MM.1S (cell line): ENCODE measurements around the gene R3HDM2.
"Not testable (repeated sequence)": the region's sequence is repeated elsewhere in the genome, so short reads cannot be mapped to it uniquely, and the experiment has no call there.

ENCODE experiments used
- DNase-seq: peaks from one replicate; pipeline ENCODE4 v3.0.0-alpha.2; 2015
- H2AFZ ChIP-seq: fragments of 300-600 bp; sonication (generic); 2 replicates; pipeline ENCODE4 v1.6.0; 2016; ENCODE audit warnings: antibody characterized with exemption, low read length
- H3F3A ChIP-seq: fragments of 300-600 bp; sonication (generic); 2 replicates; pipeline ENCODE4 v1.6.1; 2016; ENCODE audit warnings: mild to moderate bottlenecking, antibody characterized with exemption, low read length, moderate library complexity, mixed read lengths; ENCODE audit not compliant: insufficient read depth
- H3K27ac ChIP-seq: fragments of 300-600 bp; sonication (generic); 2 replicates; pipeline ENCODE4 v1.5.1; 2016; ENCODE audit warnings: mild to moderate bottlenecking, low read length
- H3K27me3 ChIP-seq: fragments of 300-600 bp; sonication (generic); replicated peaks from 2 replicates; pipeline ENCODE4 v1.6.0; 2016; ENCODE audit warnings: low read length; ENCODE audit not compliant: insufficient read depth
- H3K36me3 ChIP-seq: fragments of 300-600 bp; sonication (generic); replicated peaks from 2 replicates; pipeline ENCODE4 v1.6.1; 2016; ENCODE audit warnings: mild to moderate bottlenecking, low read length, mixed read lengths; ENCODE audit not compliant: insufficient read depth
- H3K4me1 ChIP-seq: fragments of 300-600 bp; sonication (generic); 2 replicates; pipeline ENCODE4 v1.6.1; 2016; ENCODE audit warnings: low read length, mixed read lengths
- H3K4me2 ChIP-seq: fragments of 300-600 bp; sonication (generic); 2 replicates; pipeline ENCODE4 v1.6.0; 2016; ENCODE audit warnings: low read depth, low read length
- H3K4me3 ChIP-seq: fragments of 300-600 bp; sonication (generic); 2 replicates; pipeline ENCODE4 v1.5.1; 2016; ENCODE audit warnings: low read length, mixed read lengths
- H3K79me2 ChIP-seq: fragments of 300-600 bp; sonication (generic); 2 replicates; pipeline ENCODE4 v1.6.1; 2016; ENCODE audit warnings: mixed run types, low read length, mixed read lengths
- H3K9ac ChIP-seq: fragments of 300-600 bp; sonication (generic); 2 replicates; pipeline ENCODE4 v1.6.1; 2016; ENCODE audit warnings: low read length, mixed read lengths
- H3K9me2 ChIP-seq: fragments of 300-600 bp; sonication (generic); replicated peaks from 2 replicates; pipeline ENCODE4 v1.6.1; 2016; ENCODE audit warnings: mild to moderate bottlenecking, low read length, mixed read lengths; ENCODE audit not compliant: insufficient read depth
- H3K9me3 ChIP-seq: fragments of 300-600 bp; sonication (generic); replicated peaks from 2 replicates; pipeline ENCODE4 v1.6.1; 2016; ENCODE audit warnings: mild to moderate bottlenecking, low read length, mixed read lengths; ENCODE audit not compliant: insufficient read depth
- H4K20me1 ChIP-seq: fragments of 300-600 bp; sonication (generic); 2 replicates; pipeline ENCODE4 v1.6.1; 2016; ENCODE audit warnings: mild to moderate bottlenecking, low read length, moderate library complexity, mixed read lengths; ENCODE audit not compliant: insufficient read depth
- EZH2 ChIP-seq: fragments of 300-600 bp; sonication (generic); optimal IDR thresholded peaks from 2 replicates; pipeline ENCODE3; 2017; ENCODE audit warnings: low read depth, mild to moderate bottlenecking, antibody characterized with exemption, low read length, mixed read lengths
- EZH2phosphoT487 ChIP-seq: fragments of 300-600 bp; sonication (generic); IDR thresholded peaks from 2 replicates; pipeline ENCODE4 v1.6.1; 2018; ENCODE audit warnings: antibody characterized with exemption, low read length
- TF ChIP-seq, protein P1 (sequence below): fragments of 300-600 bp; sonication (generic); IDR thresholded peaks from 2 replicates; pipeline ENCODE4 v1.5.1; 2016; ENCODE audit warnings: antibody characterized with exemption, low read length, mixed read lengths

The R3HDM2 gene

DNA sequence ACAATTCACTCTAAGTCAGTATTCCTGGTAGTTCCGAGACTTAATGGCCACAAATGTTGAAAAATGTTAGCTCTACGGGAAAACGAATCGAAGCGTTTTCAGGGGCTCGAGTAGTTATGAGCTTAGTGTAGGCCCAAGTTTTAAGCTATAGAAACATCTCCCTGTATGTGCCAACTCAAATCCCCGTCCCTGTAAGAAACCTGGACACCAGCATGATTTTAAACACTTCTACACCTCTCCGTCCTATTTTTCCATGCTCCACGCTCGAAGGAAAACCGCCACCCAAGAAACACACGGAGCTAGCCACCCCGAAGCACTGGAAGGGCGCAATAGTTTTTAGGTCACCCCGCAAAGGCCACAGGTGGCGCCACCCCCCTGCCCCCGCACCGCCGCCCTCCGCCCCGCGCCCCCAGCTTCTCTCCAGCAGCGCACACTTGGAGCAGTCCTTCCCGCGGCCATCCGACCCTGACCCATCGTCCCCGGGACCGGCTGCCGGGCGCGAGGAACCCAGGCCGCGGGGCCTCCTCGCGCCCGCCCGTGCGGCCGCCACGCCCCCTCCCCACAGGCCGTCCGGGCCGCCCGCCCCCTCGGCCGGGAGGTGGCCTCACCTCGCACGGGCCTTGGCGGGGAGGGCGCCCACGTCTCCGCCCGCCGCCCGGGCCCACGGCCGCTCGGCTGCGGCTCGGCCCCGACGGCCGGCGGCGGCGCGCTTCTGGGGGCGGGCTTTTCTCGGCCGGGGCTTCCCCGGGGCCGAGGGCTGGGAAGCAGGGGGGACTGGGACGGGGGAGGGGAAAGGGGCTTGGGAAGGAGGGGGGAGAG, 522 bp downstream of the R3HDM2 start:
- H3K27ac ChIP-seq = peak overlapping the region; percentile 81
- peak; percentile 66 for DNase-seq
- no peaks in the 10 kb centered on the region for H3K9me2 ChIP-seq
- H4K20me1 ChIP-seq = no peaks in the 10 kb centered on the region
- TF ChIP-seq EZH2 (no peak), EZH2phosphoT487 (no peak)
- TF ChIP-seq, protein P1, sequence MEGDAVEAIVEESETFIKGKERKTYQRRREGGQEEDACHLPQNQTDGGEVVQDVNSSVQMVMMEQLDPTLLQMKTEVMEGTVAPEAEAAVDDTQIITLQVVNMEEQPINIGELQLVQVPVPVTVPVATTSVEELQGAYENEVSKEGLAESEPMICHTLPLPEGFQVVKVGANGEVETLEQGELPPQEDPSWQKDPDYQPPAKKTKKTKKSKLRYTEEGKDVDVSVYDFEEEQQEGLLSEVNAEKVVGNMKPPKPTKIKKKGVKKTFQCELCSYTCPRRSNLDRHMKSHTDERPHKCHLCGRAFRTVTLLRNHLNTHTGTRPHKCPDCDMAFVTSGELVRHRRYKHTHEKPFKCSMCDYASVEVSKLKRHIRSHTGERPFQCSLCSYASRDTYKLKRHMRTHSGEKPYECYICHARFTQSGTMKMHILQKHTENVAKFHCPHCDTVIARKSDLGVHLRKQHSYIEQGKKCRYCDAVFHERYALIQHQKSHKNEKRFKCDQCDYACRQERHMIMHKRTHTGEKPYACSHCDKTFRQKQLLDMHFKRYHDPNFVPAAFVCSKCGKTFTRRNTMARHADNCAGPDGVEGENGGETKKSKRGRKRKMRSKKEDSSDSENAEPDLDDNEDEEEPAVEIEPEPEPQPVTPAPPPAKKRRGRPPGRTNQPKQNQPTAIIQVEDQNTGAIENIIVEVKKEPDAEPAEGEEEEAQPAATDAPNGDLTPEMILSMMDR = no peak
- peaks cover 20% of the 10 kb centered on the region for H3K79me2 ChIP-seq
- peak overlapping the region; percentile 80 for H2AFZ ChIP-seq
- H3K4me2 ChIP-seq = peak overlapping the region; percentile 95
- no peaks in the 10 kb centered on the region for H3K9me3 ChIP-seq
- H3K36me3 ChIP-seq = no peaks in the 10 kb centered on the region
- H3F3A ChIP-seq = 0 out of 2 replicates have a peak, but pooled peaks cover 2% of the 10 kb centered on the region
- H3K4me1 ChIP-seq = peaks cover 8% of the 10 kb centered on the region
- H3K27me3 ChIP-seq = no peaks in the 10 kb centered on the region
- peak overlapping the region; percentile 86 for H3K4me3 ChIP-seq
- H3K9ac ChIP-seq = peak overlapping the region; percentile 88

GRCh38 chr12:57429473-57430111, 1.3 kb downstream of the R3HDM2 start:
- H3K4me2 ChIP-seq = peak overlapping the region; percentile 95
- H3K27me3 ChIP-seq = no peaks in the 10 kb centered on the region
- peak overlapping the region; percentile 48 for H3K27ac ChIP-seq
- H2AFZ ChIP-seq = peak overlapping the region; percentile 80
- H4K20me1 ChIP-seq = no peaks in the 10 kb centered on the region
- peak overlapping the region; percentile 74 for H3K4me3 ChIP-seq
- H3K36me3 ChIP-seq = no peaks in the 10 kb centered on the region
- DNase-seq = no peak
- H3K9me2 ChIP-seq = no peaks in the 10 kb centered on the region
- peaks cover 8% of the 10 kb centered on the region for H3K4me1 ChIP-seq
- peaks cover 20% of the 10 kb centered on the region for H3K79me2 ChIP-seq
- TF ChIP-seq, protein P1 = no peak
- no peak for TF ChIP-seq EZH2
- no peak for TF ChIP-seq EZH2phosphoT487
- H3F3A ChIP-seq = 0 out of 2 replicates have a peak, but pooled peaks cover 2% of the 10 kb centered on the region
- peak overlapping the region; percentile 71 for H3K9ac ChIP-seq
- H3K9me3 ChIP-seq = no peaks in the 10 kb centered on the region

DNA sequence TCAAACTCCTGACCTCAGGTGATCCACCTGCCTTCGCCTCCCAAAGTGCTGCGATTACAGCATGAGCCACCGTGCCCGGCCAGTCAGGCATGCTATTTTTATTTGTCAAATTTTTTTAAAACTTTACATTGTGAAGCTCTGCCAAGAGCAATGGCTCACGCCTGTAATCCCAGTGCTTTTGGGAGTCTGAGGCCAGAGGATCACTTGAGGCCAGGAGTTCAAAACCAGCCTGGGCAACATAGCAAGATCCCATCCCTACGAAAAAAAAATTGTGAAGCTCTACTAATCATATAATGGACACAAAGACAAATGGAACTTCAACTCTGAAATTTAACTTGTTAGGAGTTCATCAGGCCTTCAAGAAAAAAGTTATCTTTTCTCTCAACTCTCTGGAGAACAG, 1.9 kb downstream of the R3HDM2 start:
- peaks cover 20% of the 10 kb centered on the region for H3K79me2 ChIP-seq
- TF ChIP-seq, protein P1 = no peak
- TF ChIP-seq EZH2 (no peak), EZH2phosphoT487 (no peak)
- H3K27ac ChIP-seq = no peak overlapping the region
- H2AFZ ChIP-seq = no peak overlapping the region
- H3F3A ChIP-seq = 0 out of 2 replicates have a peak, but pooled peaks cover 2% of the 10 kb centered on the region
- H3K9ac ChIP-seq = no peak overlapping the region
- no peak for DNase-seq
- H3K4me2 ChIP-seq = peak overlapping the region; percentile 95; the same call in 1 of the 2 replicates
- H3K4me1 ChIP-seq = peaks cover 8% of the 10 kb centered on the region
- no peak overlapping the region for H3K4me3 ChIP-seq
- H3K9me2 ChIP-seq = no peaks in the 10 kb centered on the region
- H4K20me1 ChIP-seq = no peaks in the 10 kb centered on the region
- H3K9me3 ChIP-seq = no peaks in the 10 kb centered on the region
- H3K27me3 ChIP-seq = no peaks in the 10 kb centered on the region
- no peaks in the 10 kb centered on the region for H3K36me3 ChIP-seq

GRCh38 chr12:57426948-57427347, 3.9 kb downstream of the R3HDM2 start:
- not testable (repeated sequence) for H3K36me3 ChIP-seq, H3K4me2 ChIP-seq, H3K9me2 ChIP-seq, H3K4me3 ChIP-seq, H3K9ac ChIP-seq, H3K27ac ChIP-seq, H3K4me1 ChIP-seq, H3F3A ChIP-seq, DNase-seq, H3K9me3 ChIP-seq, H2AFZ ChIP-seq, H3K27me3 ChIP-seq, H4K20me1 ChIP-seq
- peaks cover 20% of the 10 kb centered on the region for H3K79me2 ChIP-seq
